Measurements from ENCODE around the gene TTLL4.

The TTLL4 gene

GRCh38 chr2:218744615-218745014, 34.0 kb downstream of the TTLL4 start:
- DNase-seq (ENCODE audit: low read depth, low spot score): no peak
- H3K36me3 ChIP-seq (ENCODE audit: control insufficient read depth, insufficient read depth, low read length): peaks cover 32% of the 10 kb centered on the region

GRCh38 chr2:218745160-218745558, 34.5 kb downstream of the TTLL4 start:
- Histone ChIP-seq H3K27ac (ENCODE audit: low read length) (no peak overlapping the region), H3K36me3 (ENCODE audit: control insufficient read depth, insufficient read depth, low read length) (peaks cover 36% of the 10 kb centered on the region), H3K9me3 (ENCODE audit: control insufficient read depth, insufficient read depth, low read length) (no peaks in the 10 kb centered on the region), H3K4me1 (ENCODE audit: control insufficient read depth, insufficient read depth, low read length) (no peaks in the 10 kb centered on the region), H3K27me3 (ENCODE audit: control insufficient read depth, insufficient read depth, low read length) (no peaks in the 10 kb centered on the region; the same call in 1 of the 2 replicates), H3K4me3 (ENCODE audit: low read length) (no peak overlapping the region)
- no peak for DNase-seq (ENCODE audit: low read depth, low spot score)
- no CpG with 5 or more reads among the region's 5 CpGs for WGBS (ENCODE audit: insufficient coverage, insufficient read length)

More at GRCh38 chr2:218744615-218745014, 34.0 kb downstream of the TTLL4 start:
- no peak overlapping the region for H3K27ac ChIP-seq (ENCODE audit: low read length)
- H3K9me3 ChIP-seq (ENCODE audit: control insufficient read depth, insufficient read depth, low read length): no peaks in the 10 kb centered on the region
- H3K4me1 ChIP-seq (ENCODE audit: control insufficient read depth, insufficient read depth, low read length): no peaks in the 10 kb centered on the region
- no peaks in the 10 kb centered on the region for H3K27me3 ChIP-seq (ENCODE audit: control insufficient read depth, insufficient read depth, low read length)
- 100% methylated on average over 1 of the region's 3 CpGs for WGBS (ENCODE audit: insufficient coverage, insufficient read length)
- H3K4me3 ChIP-seq (ENCODE audit: low read length): no peak overlapping the region

GRCh38 chr2:218745559-218746469, 35.2 kb downstream of the TTLL4 start:
- DNase-seq (ENCODE audit: low read depth, low spot score): no peak
- H3K4me3 ChIP-seq (ENCODE audit: low read length): no peak overlapping the region
- H3K27me3 ChIP-seq (ENCODE audit: control insufficient read depth, insufficient read depth, low read length): no peaks in the 10 kb centered on the region; the same call in 1 of the 2 replicates
- no peaks in the 10 kb centered on the region for H3K9me3 ChIP-seq (ENCODE audit: control insufficient read depth, insufficient read depth, low read length)
- H3K4me1 ChIP-seq (ENCODE audit: control insufficient read depth, insufficient read depth, low read length): no peaks in the 10 kb centered on the region
- no peak overlapping the region for H3K27ac ChIP-seq (ENCODE audit: low read length)
- peaks cover 39% of the 10 kb centered on the region for H3K36me3 ChIP-seq (ENCODE audit: control insufficient read depth, insufficient read depth, low read length)
- WGBS (ENCODE audit: insufficient coverage, insufficient read length): 83% methylated on average over 1 of the region's 10 CpGs

- Histone ChIP-seq H3K36me3 (ENCODE audit: control insufficient read depth, insufficient read depth, low read length) (peaks cover 39% of the 10 kb centered on the region), H3K4me3 (ENCODE audit: low read length) (no peak overlapping the region), H3K27ac (ENCODE audit: low read length) (no peak overlapping the region), H3K27me3 (ENCODE audit: control insufficient read depth, insufficient read depth, low read length) (no peaks in the 10 kb centered on the region; the same call in 1 of the 2 replicates), H3K9me3 (ENCODE audit: control insufficient read depth, insufficient read depth, low read length) (no peaks in the 10 kb centered on the region), H3K4me1 (ENCODE audit: control insufficient read depth, insufficient read depth, low read length) (no peaks in the 10 kb centered on the region)
- DNase-seq (ENCODE audit: low read depth, low spot score): no peak
- WGBS (ENCODE audit: insufficient coverage, insufficient read length): no CpG with 5 or more reads among the region's 1 CpG
These were observed 35.8 kb downstream of the TTLL4 start for GRCh38 chr2:218746470-218746795.

- peaks cover 39% of the 10 kb centered on the region for H3K36me3 ChIP-seq (ENCODE audit: control insufficient read depth, insufficient read depth, low read length)
- no peaks in the 10 kb centered on the region for H3K4me1 ChIP-seq (ENCODE audit: control insufficient read depth, insufficient read depth, low read length)
- no peaks in the 10 kb centered on the region for H3K9me3 ChIP-seq (ENCODE audit: control insufficient read depth, insufficient read depth, low read length)
- no peak for DNase-seq (ENCODE audit: low read depth, low spot score)
- no CpG with 5 or more reads among the region's 10 CpGs for WGBS (ENCODE audit: insufficient coverage, insufficient read length)
- no peak overlapping the region for H3K4me3 ChIP-seq (ENCODE audit: low read length)
- H3K27ac ChIP-seq (ENCODE audit: low read length): no peak overlapping the region
- no peaks in the 10 kb centered on the region; the same call in 1 of the 2 replicates for H3K27me3 ChIP-seq (ENCODE audit: control insufficient read depth, insufficient read depth, low read length)
These were observed 36.3 kb downstream of the TTLL4 start for GRCh38 chr2:218746960-218747359.

- Histone ChIP-seq H3K27me3 (ENCODE audit: control insufficient read depth, insufficient read depth, low read length) (no peaks in the 10 kb centered on the region; the same call in 1 of the 2 replicates), H3K4me3 (ENCODE audit: low read length) (no peak overlapping the region), H3K27ac (ENCODE audit: low read length) (no peak overlapping the region), H3K4me1 (ENCODE audit: control insufficient read depth, insufficient read depth, low read length) (no peaks in the 10 kb centered on the region), H3K9me3 (ENCODE audit: control insufficient read depth, insufficient read depth, low read length) (no peaks in the 10 kb centered on the region), H3K36me3 (ENCODE audit: control insufficient read depth, insufficient read depth, low read length) (peaks cover 48% of the 10 kb centered on the region)
- DNase-seq (ENCODE audit: low read depth, low spot score): no peak
- WGBS (ENCODE audit: insufficient coverage, insufficient read length): no CpG with 5 or more reads among the region's 8 CpGs
These were observed 38.3 kb downstream of the TTLL4 start for GRCh38 chr2:218748741-218749441.

GRCh38 chr2:218754201-218754600, 43.6 kb downstream of the TTLL4 start:
- H3K9me3 ChIP-seq (ENCODE audit: control insufficient read depth, insufficient read depth, low read length): no peaks in the 10 kb centered on the region
- no peak overlapping the region for H3K27ac ChIP-seq (ENCODE audit: low read length)
- no peak overlapping the region for H3K4me3 ChIP-seq (ENCODE audit: low read length)
- no peaks in the 10 kb centered on the region for H3K4me1 ChIP-seq (ENCODE audit: control insufficient read depth, insufficient read depth, low read length)
- H3K36me3 ChIP-seq (ENCODE audit: control insufficient read depth, insufficient read depth, low read length): peaks cover 38% of the 10 kb centered on the region
- no peaks in the 10 kb centered on the region; the same call in 1 of the 2 replicates for H3K27me3 ChIP-seq (ENCODE audit: control insufficient read depth, insufficient read depth, low read length)
- WGBS (ENCODE audit: insufficient coverage, insufficient read length): no CpG with 5 or more reads among the region's 3 CpGs
- no peak for DNase-seq (ENCODE audit: low read depth, low spot score)

GRCh38 chr2:218754781-218755180, 44.1 kb downstream of the TTLL4 start:
- no peaks in the 10 kb centered on the region; the same call in 1 of the 2 replicates for H3K27me3 ChIP-seq (ENCODE audit: control insufficient read depth, insufficient read depth, low read length)
- no peak overlapping the region for H3K27ac ChIP-seq (ENCODE audit: low read length)
- WGBS (ENCODE audit: insufficient coverage, insufficient read length): no CpG with 5 or more reads among the region's 7 CpGs
- no peaks in the 10 kb centered on the region for H3K4me1 ChIP-seq (ENCODE audit: control insufficient read depth, insufficient read depth, low read length)
- DNase-seq (ENCODE audit: low read depth, low spot score): no peak
- no peaks in the 10 kb centered on the region for H3K9me3 ChIP-seq (ENCODE audit: control insufficient read depth, insufficient read depth, low read length)
- H3K4me3 ChIP-seq (ENCODE audit: low read length): no peak overlapping the region
- H3K36me3 ChIP-seq (ENCODE audit: control insufficient read depth, insufficient read depth, low read length): peaks cover 34% of the 10 kb centered on the region

- peaks cover 30% of the 10 kb centered on the region for H3K36me3 ChIP-seq (ENCODE audit: control insufficient read depth, insufficient read depth, low read length)
- DNase-seq (ENCODE audit: low read depth, low spot score): no peak
- H3K4me3 ChIP-seq (ENCODE audit: low read length): no peak overlapping the region
- no peaks in the 10 kb centered on the region for H3K9me3 ChIP-seq (ENCODE audit: control insufficient read depth, insufficient read depth, low read length)
- WGBS (ENCODE audit: insufficient coverage, insufficient read length): no CpG with 5 or more reads among the region's 3 CpGs
- H3K4me1 ChIP-seq (ENCODE audit: control insufficient read depth, insufficient read depth, low read length): no peaks in the 10 kb centered on the region
- no peaks in the 10 kb centered on the region; the same call in 1 of the 2 replicates for H3K27me3 ChIP-seq (ENCODE audit: control insufficient read depth, insufficient read depth, low read length)
- H3K27ac ChIP-seq (ENCODE audit: low read length): no peak overlapping the region
These were observed 44.5 kb downstream of the TTLL4 start for GRCh38 chr2:218755198-218755566.

- Histone ChIP-seq H3K4me1 (ENCODE audit: control insufficient read depth, insufficient read depth, low read length) (no peaks in the 10 kb centered on the region), H3K9me3 (ENCODE audit: control insufficient read depth, insufficient read depth, low read length) (no peaks in the 10 kb centered on the region), H3K4me3 (ENCODE audit: low read length) (no peak overlapping the region), H3K27me3 (ENCODE audit: control insufficient read depth, insufficient read depth, low read length) (no peaks in the 10 kb centered on the region), H3K27ac (ENCODE audit: low read length) (no peak overlapping the region), H3K36me3 (ENCODE audit: control insufficient read depth, insufficient read depth, low read length) (peaks cover 26% of the 10 kb centered on the region)
- no peak for DNase-seq (ENCODE audit: low read depth, low spot score)
- WGBS (ENCODE audit: insufficient coverage, insufficient read length): no CpG with 5 or more reads among the region's 10 CpGs
These were observed 45.2 kb downstream of the TTLL4 start for GRCh38 chr2:218755567-218756404.

Measured in iPS DF 6.9 (cell line).